ENCODE data around the gene LARGE1.
"Not testable (repeated sequence)": the region's sequence is repeated elsewhere in the genome, so short reads cannot be mapped to it uniquely, and the experiment has no call there.

Gene LARGE1

DNA sequence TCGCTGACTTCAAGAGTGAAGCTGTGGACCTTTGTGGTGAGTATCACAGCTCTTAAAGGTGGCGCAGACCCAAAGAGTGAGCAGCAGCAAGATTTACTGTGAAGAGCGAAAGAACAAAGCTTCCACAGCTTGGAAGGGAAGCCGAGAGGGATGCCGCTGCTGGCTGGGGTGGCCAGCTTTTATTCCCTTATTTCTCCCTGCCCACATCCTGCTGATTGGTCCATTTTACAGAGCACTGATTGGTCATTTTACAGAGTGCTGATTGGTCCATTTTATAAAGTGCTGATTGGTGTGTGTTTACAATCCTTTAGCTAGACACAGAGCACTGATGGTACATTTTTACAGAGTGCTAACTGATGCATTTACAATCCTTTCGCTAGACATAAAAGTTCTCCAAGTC lies 353.8 kb downstream of the LARGE1 start:
- DNase-seq (ENCODE audit: low read depth in 2 of 3, low spot score in 2 of 3), result not testable (repeated sequence)

DNA sequence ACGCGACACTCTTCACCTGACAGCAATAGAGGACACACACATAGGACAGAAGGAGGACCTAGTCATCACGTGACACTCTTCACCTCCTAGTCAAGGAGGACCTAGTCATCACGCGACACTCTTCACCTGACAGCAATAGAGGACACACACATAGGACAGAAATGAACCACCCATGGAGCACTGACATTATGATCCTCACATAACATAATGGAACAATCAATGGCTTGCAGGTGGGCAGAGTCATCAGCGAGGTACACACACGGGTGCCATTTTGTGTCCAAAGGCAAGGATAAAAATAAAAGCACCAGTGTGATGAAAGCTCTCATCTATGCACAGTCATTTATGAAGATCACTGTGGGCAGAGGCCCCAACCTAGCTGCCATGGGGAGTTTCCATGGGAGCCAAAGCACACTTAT lies 354.7 kb downstream of the LARGE1 start:
- DNase-seq (ENCODE audit: low read depth in 2 of 3, low spot score in 2 of 3), result no peak

DNA sequence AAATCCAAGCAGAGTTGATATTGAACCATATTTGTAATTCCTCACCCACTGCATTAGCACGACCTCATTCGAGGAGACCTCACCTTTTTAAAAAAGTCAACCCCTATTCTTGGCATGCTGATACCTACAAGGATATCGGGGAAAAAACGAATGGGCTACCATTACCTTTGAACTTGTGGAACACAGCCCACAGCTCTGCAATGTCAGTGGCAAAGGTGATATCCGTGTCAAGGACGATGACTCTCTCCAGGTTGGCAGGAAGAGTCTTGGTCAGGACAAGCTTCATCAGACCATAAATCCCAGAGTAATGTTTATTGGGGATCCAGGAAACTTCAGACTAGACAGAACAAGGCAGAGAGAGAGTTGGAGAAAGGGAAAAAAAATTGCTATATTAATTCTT lies 355.6 kb downstream of the LARGE1 start:
- no peak for DNase-seq (ENCODE audit: low read depth in 2 of 3, low spot score in 2 of 3)

DNA sequence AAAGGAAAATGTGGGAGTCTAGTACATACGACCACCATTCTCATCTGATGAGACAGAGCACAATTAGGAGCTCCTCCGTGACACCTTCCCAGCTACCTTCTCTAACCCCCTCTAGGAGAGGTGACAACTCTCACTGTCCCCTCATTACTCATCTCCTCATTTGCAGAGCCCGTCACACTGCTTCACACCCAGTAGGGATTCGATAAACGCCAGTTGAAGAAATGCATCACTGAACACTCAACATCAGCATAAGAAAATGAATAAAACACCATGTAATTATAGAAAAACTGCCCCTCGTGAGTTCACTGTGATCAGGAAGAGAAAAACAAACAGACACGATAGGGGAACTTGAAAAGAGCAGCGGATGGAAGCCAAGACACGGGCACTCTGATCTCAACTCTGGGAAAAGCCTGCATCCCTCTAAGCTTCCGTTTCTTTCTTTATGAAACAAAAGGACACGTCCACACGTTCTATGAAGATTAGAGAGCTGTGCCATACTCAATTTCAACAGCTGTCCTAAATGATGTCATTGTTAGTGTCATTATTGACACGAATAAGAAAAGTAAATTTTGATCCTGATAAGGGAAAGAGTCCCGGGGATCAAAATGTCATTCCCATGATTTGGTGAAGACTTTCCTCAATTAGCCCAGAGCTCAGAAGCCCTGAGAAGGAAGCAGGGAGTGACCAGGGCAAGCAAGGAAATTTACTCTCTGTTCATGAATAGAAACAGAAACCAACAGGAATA lies 356.9 kb downstream of the LARGE1 start:
- no peak for DNase-seq (ENCODE audit: low read depth in 2 of 3, low spot score in 2 of 3)

DNA sequence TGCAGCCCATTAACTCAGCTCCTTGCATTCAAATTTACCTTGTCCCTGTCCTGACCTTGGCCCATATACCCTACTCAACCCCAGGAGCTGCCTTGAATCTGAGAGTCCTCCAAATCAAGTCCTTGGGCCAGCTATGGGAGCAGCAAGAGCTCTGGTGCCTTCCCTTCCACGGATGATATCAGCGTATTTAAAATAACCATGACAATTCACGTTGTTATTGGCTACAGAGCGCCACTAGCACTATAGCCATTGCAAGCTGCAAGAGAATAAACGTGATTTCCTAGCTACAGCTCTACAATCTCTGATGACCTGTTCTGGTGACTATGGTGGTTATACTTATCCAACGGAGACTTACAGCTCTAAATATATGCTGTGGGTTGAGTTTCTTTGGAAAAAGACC lies 357.8 kb downstream of the LARGE1 start:
- no peak for DNase-seq (ENCODE audit: low read depth in 2 of 3, low spot score in 2 of 3)

DNA sequence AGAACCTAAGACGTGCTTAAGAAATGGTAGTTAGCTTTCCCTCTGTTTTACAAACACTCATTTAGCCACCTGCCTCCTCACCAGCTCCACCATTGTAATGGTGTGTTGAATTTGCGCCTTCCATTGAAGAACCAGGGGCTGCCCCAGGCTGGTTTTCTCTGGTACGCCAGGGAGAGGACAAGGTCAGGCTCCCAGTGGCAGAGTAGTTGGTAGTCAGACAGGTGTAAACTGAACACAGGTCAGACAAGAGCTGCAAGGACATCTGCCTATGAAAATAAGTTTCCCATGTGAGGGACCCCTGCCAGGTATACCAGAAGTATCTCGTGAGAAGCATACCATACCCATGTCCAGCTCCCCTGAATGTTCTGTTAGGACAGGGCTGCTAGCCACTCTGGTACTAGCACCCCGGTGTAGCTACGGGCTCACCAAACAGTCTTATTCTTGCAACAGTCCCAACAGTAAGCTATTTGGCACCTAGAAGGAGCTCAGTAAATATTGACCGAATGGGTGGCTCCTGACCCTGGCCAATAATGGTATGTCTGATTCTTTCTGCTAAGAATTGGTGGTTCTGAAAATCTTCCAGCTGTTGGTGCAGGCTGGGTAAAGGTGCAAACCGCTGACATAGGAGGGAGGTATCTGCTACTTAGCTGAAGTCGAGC lies 359.0 kb downstream of the LARGE1 start:
- DNase-seq (ENCODE audit: low read depth in 2 of 3, low spot score in 2 of 3), result no peak

DNA sequence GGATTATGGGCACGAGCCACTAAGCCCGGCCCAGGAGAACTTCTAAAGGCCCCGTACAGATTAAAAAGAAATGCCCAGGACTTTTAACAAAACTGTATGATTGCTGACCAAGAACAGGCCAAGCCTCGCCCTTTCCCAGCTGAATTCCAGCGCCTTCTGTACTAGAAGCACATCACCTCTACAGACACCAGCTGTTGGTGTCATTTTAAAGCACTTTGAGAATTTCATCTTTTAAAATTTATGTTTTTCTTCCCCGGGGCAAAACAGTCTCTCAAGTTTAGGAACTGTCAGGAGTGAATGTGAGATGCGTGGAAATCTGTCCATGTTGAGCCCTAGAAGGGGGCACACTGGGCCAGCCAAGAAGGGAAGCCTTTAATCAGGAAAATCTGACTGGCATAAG lies 362.4 kb downstream of the LARGE1 start:
- no peak for DNase-seq (ENCODE audit: low read depth in 2 of 3, low spot score in 2 of 3)

DNA sequence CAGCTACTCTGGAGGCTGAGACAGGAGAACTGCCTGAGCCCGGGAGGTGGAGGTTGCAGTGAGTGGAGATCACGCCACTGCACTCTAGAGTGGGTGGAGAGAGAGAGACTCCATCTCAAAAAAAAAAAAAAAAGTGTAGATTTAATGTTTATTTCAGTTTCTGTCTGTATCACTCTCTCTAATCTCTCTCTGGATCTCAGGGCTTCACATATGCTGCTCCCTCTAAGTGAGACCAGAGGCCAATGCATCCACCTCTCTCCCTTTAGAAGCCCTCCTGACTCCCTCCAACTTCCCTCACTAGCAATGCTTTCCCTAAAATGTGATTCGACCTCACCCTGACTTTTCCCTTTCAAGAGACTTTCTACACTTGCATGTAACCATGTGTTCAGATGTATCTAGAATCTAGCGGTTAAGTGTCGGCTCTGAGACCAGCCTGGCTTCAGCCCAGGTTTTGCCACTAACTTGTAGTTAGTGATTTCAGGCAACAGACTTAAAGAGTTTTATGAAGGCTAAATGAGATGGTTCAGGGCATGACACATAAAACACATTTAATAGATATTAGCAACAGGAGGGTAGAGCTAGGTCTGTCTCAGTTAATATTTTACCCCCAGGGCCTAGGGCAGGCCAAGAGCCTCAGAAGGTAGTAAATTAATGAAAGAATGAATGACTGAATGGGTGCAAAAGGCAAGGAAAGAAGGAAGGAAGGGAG lies 364.3 kb downstream of the LARGE1 start:
- DNase-seq (ENCODE audit: low read depth in 2 of 3, low spot score in 2 of 3), result no peak

DNA sequence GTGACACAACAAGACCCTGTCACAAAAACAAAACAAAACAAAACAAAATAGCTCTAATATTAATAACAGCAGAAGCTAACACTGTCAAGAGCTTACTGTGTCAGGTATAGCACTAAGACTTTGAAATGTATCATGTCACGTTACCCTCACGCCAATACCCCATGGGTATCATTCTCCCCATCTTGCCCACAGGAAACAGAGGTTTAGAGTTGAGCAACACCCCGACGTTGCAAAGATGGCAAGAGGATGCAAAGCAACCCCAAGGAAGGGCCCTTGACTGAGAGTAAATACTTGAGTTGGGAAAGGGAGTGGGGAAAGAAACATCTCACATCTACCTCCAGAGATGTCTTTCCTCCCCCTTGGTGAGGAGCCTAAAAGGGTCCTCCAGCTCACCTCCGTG lies 366.8 kb downstream of the LARGE1 start:
- DNase-seq (ENCODE audit: low read depth in 2 of 3, low spot score in 2 of 3), result no peak

DNA sequence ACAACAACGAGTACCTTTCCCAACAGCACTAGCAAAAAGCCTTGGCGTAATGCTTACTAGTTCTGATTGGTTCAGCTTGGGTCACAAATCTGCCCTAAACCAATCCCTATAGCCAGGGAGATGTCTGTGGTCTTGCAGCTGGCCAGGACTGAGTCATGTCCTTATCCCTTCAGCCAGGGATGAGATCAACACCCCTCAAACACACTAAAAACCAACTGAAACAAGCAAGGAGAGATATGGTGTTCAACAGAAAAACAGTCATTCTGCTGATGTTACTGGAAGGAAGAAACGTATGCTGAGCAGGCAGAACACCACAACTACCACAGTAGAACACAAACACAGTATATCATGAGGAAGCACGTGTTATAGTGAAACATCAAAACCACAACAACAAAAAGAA lies 375.6 kb downstream of the LARGE1 start:
- DNase-seq (ENCODE audit: low read depth in 2 of 3, low spot score in 2 of 3), result no peak

DNA sequence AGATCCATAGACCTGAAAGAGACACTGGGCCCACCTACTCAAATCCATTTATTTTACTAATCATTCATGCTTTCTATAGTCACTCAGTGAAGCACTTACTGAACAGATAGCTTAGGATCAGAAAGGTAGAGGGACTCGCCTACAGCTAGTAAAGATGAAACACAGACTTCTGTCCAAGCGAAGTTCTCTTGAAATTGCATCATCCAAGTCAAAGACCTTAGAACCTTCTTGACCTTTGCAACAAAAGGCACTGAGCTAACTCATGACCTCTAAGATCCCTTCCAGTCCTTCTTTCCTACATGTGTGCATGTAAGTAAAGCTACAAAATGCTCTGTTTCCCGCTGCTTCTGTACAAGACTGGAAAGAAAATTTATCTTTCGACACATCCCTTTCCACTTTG lies 377.6 kb downstream of the LARGE1 start:
- DNase-seq (ENCODE audit: low read depth in 2 of 3, low spot score in 2 of 3), result no peak

DNA sequence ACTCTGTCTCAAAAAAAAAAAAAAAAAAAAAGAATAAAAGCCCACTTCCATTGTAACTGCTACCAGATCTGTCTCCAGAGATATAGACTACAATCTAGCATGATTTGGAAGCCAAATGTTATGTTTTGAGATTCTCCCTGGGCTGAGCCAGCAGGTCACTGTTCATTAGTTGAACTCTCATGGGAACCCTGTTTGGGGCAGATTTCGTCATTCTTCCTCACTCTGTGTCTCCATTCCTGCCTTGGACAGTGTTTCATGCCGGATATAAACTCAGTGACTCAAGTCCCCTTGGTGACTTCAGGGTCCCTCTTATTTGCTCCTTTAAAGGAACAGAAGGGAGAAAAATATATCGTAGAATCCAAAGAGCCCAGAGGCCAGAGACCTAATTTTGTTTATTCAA lies 378.1 kb downstream of the LARGE1 start:
- DNase-seq (ENCODE audit: low read depth in 2 of 3, low spot score in 2 of 3), result no peak

DNA sequence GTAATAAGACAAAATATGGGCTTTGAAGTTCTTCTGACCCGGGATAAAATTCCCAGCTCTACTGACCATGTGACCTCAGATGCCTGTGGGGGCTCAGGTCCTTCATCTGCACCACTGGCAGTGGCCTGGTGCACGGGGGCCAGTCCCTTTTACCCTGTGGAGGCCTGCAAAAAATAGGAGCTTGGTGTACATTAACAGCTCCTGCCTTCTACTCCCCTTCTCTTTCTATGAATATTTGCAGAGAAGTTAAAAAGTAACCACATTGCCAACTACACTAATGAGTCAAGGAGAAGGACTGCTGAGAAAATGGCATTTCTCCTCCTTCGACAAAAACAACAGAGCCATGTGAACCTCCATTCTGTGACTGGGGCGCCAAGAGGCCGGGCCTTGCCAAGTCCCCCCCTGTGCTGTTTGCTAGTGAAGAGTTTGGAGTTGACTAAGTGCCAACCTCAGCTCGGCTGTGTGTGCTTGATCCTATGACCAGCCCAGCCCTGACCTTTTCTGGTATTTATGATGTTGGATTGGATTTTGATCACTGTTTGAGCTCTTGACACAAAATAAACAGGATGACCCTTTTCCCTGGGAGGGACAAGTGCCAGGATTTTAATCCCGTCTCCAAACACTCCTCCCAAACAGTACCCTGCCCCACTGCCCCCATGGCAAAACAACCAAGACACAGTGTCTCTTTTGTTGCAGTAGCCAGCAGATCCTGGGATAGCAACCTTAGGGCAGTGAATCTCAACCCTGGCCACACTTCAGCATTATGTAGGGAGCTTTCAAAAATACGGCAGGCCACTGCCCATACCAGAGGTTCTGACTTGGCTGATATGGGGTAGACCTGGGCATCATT lies 380.1 kb downstream of the LARGE1 start:
- no peak for DNase-seq (ENCODE audit: low read depth in 2 of 3, low spot score in 2 of 3)

DNA sequence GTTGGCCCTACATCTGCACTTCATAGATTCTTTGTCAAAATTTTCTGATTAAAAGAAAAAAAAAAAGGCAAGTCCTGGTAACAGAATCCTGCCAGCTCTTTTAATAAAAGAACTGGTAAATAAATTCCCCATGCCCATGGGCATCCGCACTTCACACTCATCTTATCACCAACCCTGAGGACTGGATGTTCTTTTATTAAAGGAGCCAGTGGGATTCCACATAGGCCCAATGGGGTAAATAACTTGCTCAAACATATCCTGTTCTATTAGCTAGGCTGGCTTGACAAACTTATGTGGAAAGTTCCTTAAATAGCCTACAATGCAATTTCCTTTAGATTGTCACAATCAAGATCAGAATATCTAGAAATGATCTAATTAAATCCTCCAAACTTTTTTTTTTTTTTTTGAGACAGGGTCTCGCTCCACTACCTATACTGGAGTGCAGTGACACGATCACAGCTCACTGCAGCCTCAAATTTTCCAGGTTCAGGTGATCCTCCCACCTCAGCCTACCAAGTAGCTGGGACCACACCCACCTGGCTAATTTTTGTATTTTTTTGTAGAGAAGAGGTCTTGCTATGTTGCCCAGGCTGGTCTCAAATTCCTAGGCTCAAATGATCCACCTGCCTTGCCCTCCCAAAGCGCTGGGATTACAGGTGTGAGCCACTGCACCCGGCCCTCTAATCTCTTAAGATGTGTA lies 380.9 kb downstream of the LARGE1 start:
- DNase-seq (ENCODE audit: low read depth in 2 of 3, low spot score in 2 of 3), result no peak

DNA sequence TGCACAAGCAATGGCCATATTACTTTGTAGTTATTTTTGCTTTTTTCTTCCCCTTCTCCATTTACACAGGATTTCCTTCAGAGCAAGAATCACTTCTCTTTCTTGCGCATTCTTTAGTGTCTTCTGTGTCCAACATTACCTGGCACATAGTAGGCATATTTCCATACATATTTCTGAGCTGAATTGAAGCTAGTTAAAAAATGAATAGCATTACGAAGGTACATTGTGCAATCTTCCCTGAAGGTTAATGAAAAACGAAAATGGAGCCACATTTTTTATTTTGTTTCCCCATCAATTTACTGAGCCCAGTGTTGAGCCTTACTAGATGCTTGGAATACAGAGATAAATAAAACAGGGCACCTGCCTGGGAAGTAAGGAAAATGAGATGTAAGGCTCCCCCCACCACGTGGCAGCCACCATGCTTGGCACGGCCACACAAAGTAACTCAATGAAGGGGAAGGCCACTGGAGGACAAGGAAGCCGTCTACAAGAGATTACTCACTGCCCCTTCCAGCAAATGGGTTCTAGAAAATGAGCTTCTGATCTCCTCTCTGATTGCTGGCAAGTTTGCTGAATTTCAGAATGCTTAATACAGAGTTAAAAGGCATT lies 381.9 kb downstream of the LARGE1 start:
- DNase-seq (ENCODE audit: low read depth in 2 of 3, low spot score in 2 of 3), result no peak

DNA sequence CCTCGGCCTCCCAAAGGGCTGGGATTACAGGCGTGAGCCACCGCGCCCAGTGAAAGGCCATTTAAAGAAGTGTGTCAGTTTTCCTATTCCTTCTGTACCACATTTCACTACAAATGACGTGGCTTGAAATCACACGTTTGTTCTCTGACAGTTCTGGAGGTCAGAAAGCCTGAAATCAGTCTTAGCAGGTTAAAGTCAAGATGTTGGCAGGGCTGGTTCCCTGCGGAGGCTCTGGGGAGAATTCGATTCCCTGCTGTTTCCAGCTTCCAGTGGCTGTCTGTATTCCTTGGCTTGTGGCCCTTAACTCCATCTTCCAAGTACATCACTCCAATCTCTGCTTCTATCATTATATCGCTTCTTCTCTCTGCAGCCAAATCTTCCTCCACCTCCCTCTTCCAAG lies 383.2 kb downstream of the LARGE1 start:
- DNase-seq (ENCODE audit: low read depth in 2 of 3, low spot score in 2 of 3), result no peak

DNA sequence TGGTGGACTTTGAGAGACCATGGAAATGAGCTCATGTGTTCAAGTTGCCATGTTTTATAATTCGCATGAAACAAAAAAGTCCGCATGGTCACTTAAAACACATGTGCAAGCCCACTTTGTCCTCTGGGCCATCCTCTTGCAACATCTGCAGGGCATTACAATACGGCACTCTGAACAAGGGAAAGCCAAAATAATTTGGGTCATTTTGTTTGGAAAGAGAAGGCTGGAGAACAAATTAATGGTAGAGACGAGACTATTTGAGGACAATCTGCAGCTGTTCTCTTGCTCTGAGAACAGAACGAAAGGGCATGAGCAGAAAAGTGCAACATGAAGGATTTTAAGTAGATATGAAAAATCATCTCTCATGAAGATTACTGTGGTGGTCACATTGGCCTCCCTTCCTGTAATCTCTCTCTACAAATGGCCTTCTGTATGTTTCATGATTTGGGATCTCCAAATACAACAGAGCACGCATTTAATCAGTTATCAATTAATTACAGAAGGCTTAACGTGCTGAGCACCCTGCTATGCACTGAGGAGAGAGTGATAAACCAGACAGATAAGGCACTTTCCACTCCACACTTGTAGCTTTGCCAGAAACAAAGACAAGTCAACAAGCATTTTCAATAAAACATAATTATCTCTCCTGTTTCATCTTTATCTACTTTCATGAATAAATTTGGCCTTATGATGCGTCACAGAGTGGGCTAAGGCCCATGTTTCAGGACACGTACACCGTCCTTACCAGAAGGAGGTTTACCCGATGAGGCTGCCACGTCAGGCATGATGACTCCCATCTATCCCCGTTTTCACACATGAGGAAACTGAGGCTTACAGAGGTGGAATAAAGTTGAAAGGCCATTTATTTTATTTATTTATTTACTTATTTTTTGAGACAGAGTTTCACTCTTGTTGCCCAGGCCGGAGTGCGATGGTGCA lies 384.1 kb downstream of the LARGE1 start:
- no peak for DNase-seq (ENCODE audit: low read depth in 2 of 3, low spot score in 2 of 3)

DNA sequence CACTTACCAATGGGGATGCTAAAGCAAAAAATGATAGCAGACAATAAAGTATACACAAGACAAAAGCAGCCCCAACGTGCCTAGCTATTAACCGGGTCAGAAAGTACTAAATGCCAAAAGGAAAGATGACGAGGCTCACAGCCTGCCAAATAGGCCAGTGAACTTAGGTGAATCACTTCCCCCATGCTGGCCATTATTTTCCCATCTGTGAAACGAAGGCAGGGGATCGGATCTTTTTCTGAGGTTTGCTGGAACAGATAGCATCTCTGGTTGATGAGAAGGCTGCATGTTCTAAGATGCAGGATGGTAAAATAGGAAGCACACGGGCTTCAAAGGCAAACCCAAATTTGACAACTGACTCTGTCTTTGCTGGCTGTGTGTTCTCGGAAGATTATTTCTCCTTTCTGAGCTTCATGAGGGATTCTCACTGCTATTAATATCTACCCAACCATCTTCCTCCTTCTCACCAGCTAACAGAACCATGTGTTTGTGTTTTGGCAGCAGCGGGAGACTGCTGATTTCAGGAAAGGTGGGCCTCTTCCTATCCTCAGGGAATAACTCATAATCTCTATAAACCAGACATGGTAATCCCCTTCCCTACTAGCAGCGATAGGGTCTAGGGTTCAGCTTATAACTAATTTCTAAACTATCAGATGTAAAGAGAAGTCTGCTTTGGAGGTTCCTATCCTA lies 390.7 kb downstream of the LARGE1 start:
- no peak for DNase-seq (ENCODE audit: low read depth in 2 of 3, low spot score in 2 of 3)

DNA sequence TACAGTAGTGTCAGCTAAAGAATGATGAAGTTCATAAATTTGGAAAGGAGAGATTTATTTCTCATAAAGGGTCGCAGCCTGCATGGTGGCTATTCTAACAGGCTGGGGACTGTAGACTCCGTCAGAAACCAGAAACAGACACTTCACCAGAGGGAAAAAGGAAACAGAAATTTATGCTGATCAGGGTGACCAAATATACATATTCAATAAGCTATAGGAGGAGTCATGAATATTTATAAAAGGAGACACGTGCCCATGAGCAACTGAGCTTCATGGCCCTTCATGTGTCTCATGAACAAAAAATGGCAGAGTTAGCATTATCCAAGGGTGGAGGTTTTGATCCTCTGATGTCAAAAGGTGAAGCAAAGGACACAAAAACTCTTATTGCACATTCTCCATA lies 392.1 kb downstream of the LARGE1 start:
- DNase-seq (ENCODE audit: low read depth in 2 of 3, low spot score in 2 of 3), result no peak

All from activated CD8-positive, alpha-beta memory T cell treated with anti-CD3 and anti-CD28 coated beads for 48 hours (primary cell).